GM18870 (cell line): Measurements from ENCODE around the gene PSMD4.
A peak's percentile ranks its signal among the peaks of the same experiment; 100 is the strongest.
"Not testable (repeated sequence)": the region's sequence is repeated elsewhere in the genome, so short reads cannot be mapped to it uniquely, and the experiment has no call there.

ENCODE experiments used
- ATAC-seq: cut with Tn5 transposase; IDR thresholded peaks from one replicate; pipeline ENCODE4 v1.9.1; 2021; ENCODE audit warnings: moderate library complexity; ENCODE audit not compliant: unreplicated experiment

The PSMD4 gene

DNA sequence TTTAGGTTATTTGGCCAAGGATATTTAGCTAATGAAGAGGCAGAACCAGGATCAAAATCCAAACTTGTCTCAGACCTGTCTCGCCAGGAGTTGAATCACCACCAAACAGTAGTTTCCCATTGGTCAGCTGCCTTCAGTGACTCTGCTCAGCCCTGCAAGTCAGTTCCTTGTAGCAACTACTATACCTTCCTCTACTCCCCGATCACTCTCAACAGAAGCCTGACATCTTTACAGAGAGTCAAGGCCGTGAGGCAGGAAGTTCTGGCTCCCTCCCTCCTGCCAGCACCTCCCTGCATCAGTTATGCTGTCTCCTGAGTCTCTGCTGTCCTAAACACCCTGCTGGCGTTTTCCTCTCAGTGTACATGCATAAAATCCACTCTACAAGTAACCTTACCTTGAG lies 13.2 kb downstream of the PSMD4 start:
- no peak for ATAC-seq

DNA sequence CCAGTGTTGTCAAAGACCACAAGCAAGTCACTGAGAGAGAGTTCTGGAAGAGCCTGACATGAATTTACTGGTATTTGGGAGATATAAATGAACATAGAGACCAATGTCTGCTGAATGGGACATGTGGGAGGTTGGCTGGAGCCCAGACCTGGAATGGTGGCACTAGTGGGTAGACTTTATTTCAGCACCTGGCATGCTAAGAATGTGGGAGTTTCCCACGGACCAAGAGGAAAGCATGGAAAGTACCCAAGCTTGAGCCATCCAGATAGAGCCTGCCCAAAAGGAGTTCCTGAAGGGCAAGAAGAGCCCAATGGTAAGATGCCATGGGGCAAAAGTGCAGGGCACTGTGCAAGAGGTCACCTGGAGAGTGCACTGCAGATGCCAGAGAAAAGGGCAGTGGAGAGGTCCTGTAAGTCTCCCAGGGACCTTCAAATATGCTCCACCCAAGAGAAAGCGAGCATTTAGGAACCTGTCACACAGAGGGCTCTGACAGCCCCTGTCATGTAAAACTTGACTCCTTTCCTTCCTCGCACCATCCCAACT lies 19.5 kb downstream of the PSMD4 start:
- ATAC-seq = no peak

DNA sequence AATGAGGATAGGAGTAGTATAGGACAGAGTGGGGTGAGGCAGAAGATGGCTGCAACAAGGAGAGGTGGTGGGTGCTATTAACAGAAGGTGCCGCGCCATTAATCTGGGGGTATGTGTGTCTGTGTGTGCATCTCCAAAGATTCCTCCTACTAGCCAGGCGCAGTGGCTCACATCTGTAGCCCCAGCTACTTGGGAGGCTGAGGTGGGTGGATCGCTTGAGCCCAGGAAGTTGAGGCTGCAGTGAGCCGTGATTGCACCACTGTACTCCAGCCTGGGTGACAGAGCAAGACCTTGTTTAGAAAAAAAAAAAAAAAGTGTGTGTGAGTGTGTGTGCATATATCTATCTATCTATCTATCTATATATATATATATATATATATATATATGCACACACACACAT lies 20.8 kb downstream of the PSMD4 start:
- ATAC-seq = not testable (repeated sequence)

DNA sequence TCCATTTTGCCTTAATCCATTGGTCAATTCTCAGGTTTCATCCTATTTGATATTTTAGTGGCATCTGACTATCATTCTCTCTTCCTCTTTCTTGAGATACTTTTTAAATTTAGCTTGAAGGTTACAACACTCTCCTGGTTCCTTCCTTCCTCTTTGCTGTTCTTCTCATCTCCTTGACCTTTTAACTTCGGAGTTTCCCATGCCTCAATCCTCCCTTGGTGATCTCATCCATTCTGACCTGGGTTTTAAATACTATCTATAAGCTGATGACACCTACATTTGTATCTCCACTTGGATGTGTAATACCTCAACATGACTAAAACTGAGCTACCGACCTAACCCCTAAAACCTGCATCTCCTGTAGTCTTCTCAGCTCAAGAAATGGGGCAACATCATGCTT lies 22.7 kb downstream of the PSMD4 start:
- ATAC-seq = no peak

DNA sequence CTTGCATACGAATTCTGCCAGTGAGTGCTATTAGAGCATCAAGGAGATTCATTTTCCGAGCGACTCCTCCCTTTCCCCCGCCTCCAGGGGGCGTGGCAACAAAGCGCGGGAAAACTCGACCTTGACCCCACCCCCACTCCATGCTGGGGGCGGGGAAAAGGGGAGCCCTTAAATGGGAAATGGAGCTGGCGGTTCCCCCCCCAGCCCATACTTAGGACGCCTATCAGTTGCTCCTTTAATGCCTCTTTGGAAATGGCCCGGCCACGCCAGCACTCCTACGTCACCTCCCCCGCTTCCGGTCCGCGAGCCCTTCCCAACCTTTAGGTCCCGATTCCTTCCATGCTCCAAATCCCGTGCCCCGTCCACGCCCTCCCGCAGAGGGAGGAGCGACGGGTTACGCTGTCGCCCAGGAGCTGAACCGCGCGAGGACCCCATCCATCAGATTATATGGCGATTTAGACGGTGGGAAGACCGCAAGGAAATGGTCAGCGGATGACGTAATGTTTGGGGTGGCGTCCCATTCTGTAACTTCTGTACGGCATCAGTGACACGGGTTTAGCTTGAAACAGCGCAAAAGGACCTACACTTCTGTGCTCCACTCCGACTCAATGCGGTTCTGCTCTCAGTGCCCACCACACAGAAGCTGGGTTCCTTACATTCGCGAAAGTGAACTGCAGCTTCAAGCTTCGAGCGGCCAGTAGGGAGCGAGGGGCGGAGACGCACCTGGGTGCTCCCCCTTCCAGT lies 26.9 kb downstream of the PSMD4 start:
- ATAC-seq = peak; percentile 34

DNA sequence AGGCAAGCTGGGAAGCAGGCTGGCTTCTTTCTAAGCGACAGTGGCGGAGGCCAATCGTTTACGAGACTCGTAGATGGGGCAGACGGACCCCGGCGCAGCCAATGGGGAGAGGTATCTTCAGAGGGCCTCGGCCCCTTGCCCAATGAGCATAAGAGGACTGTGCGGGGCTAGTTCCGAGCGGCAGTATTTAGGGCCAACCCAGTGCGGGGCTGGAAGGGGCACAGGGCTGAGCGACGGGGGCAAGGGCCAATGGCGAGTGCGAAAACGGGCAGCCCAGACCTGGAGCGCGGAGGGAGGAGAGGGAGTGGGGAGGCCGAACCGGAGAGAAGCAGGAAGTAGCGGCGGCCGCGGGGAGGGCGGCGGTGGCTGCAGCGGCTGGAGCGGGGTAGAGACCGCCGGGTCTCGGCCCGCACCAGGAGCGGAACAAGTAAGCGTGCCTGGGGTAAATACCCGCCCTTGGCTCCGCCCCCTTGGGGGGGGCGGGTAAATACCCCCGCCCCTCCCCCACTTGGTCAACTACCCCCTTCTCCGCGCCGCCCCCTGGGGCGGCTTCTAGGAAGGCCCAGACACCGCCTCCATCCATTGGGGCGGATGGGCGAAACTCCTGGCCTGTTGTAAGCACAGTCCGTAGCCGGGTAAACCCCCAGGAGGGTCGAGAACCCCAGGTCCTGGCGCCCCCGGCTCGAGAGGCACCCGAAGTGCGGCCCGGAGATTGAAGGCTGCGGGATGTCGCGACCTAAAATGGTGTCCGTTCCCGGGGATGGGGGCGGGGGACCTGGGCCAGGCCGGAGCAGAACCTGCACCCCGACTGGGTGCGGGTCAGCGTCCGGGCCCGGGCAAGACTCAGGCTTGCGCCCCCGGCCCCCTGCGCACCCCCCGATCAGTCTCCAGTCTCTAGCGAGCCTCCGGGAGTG lies 27.7 kb downstream of the PSMD4 start, which contains the start of gene ZNF687:
Gene ZNF687, plus strand, starts transcription at position 331 of the 914 bp plus-strand sequence. CDS start 3,993 bp downstream, outside the sequence.
- peak; percentile 81 for ATAC-seq

DNA sequence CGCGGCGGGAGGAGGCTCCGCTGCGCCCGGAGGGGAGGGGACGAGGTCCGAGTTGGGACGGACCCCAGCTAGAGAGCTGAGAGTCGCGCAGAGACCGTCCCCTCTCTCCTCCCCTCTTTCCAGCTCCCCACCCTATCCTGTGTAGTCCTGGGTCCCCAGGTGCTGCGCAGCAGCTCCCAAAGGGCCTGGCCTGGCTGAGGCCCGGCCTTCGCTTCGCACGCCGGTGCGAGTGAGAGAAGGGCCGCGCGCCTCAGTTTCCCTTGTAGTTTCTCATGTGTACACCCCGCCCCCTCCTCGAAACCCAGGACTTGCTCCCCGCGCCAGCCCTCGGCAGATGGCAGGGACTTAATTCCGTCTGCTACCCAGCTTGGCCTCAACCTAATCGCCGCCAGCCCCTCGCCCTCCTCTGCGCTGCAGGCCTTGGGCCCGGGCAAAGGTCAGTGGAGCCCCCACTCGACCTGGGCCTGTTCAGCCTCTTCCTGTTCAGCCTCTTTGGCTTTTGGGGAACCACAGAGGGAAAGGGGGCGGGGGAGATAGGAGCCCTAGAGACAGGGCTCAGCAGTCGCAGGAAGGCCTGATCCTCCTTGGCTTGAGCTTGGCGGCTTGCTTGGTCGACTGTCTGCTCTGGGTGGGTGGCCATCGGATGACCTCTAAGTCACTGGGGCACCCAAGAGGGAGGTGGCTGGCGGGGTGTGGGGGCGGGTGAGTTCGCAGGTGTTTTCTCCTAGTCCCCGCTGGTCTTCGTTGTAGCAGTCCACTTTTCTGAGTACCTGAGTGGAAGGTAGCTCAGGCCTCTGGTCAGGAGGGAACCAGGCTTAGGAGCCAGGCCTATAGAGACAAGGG lies 28.6 kb downstream of the PSMD4 start:
- no peak for ATAC-seq

DNA sequence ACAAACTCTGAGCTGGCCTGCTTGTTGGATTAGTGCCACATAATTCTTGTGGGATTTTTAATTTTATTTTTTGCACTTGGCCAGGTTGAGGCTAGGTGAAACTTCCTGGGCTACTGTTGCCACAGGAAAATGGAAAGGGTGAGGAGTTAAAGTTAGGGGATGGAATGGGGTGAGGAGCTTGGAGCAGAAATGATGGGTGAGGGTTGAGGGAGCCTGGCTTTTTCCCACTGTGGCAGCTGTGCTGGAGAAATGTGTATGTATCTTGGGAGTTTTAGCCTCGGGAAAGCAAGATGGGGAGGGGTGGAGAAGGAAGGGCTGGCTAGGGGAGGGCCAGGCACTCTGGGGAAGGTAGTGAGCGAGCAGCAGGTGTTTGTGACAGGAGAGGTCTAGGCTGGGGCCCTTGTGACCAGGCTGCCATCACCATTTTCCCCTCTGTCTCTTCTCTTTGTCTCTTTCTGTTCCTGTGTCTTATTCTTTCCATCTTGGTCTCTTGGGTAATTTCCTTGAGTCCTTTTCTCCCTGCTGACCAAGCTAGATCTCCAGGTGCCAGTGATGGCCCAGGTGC lies 29.6 kb downstream of the PSMD4 start:
- no peak for ATAC-seq

DNA sequence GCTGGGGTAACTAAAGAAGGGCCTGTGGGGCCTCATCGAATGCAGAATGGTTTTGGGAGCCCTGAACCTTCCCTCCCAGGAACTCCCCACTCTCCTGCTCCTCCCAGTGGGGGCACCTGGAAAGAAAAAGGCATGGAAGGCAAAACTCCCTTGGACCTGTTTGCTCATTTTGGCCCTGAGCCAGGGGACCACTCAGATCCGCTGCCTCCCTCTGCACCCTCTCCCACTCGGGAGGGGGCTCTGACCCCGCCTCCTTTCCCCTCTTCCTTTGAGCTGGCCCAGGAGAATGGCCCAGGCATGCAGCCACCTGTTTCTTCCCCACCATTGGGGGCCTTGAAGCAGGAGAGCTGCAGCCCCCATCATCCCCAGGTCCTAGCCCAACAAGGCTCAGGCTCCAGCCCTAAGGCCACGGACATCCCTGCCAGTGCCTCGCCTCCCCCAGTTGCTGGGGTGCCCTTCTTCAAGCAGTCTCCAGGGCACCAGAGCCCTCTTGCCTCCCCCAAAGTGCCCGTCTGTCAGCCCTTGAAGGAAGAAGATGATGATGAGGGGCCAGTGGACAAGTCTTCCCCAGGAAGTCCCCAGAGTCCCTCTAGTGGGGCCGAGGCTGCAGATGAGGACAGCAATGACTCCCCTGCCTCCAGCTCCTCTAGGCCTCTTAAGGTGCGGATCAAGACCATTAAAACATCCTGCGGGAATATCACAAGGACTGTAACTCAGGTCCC lies 32.2 kb downstream of the PSMD4 start:
- no peak for ATAC-seq

DNA sequence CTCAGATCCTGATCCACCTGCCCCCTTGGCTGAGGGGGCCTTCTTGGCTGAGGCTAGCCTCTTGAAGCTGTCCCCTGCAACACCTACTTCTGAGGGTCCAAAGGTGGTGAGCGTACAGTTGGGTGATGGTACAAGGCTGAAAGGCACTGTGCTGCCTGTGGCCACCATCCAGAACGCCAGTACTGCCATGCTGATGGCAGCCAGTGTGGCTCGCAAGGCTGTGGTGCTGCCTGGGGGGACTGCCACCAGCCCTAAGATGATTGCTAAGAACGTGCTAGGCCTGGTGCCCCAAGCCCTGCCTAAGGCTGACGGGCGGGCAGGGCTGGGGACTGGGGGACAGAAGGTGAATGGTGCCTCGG lies 32.8 kb downstream of the PSMD4 start:
- no peak for ATAC-seq

DNA sequence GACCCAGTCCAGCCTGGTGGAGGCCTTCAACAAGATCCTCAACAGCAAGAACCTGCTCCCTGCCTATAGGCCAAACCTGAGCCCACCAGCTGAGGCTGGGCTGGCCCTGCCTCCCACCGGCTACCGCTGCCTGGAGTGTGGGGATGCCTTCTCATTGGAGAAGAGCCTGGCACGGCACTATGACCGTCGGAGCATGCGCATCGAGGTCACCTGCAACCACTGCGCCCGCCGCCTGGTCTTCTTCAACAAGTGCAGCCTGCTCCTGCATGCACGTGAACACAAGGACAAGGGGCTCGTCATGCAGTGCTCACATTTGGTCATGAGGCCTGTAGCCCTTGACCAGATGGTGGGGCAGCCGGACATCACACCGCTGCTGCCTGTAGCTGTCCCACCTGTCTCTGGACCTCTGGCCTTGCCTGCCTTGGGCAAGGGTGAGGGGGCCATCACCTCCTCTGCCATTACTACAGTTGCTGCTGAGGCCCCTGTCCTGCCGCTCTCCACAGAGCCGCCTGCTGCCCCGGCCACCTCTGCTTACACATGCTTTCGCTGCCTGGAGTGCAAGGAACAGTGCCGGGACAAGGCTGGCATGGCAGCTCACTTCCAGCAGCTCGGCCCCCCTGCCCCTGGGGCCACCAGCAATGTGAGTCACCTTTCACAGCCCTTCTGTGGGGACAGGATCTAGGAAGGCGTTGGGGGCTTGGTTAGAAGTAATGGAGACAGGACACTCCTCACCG lies 33.4 kb downstream of the PSMD4 start:
- no peak for ATAC-seq

DNA sequence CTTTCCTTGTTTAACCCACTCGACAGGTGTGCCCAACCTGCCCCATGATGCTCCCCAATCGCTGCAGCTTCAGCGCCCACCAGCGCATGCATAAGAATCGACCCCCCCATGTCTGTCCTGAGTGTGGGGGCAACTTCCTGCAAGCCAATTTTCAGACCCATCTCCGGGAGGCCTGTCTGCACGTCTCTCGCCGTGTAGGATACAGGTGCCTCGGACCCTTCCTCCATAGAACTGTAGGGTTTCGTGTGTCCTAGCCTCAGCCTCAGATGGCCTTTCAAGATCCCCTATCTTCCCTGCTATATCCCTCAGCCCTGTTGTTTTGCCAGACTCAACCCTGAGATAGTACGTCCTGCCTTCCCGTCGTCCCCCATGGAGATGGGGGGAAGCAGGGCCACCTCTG lies 34.0 kb downstream of the PSMD4 start:
- ATAC-seq = no peak

DNA sequence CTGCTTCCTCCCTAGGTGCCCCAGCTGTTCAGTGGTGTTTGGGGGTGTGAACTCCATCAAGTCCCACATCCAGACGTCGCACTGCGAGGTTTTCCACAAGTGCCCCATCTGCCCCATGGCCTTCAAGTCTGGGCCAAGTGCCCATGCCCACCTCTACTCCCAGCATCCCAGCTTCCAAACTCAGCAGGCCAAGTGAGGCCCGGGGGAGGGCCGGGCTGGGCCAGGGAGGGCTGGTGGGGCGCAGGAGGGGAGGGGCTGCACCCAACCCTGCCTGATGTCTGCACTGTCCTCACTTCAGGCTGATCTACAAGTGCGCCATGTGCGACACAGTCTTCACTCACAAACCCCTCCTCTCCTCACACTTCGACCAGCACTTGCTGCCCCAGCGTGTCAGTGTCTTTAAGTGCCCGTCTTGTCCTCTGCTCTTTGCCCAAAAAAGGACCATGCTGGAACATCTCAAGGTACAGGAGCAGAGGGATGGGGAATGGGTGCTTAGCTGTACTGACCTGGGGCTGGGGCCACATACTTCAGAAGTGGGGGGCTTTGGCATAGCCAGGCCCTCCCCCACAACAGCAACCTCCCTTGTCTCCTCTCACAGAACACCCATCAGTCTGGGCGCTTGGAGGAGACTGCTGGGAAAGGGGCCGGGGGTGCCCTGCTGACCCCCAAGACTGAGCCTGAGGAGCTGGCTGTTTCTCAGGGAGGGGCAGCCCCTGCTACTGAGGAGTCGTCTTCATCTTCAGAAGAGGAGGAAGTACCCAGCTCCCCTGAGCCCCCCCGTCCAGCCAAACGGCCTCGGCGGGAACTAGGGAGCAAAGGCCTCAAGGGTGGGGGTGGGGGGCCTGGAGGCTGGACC lies 34.8 kb downstream of the PSMD4 start:
- no peak for ATAC-seq

DNA sequence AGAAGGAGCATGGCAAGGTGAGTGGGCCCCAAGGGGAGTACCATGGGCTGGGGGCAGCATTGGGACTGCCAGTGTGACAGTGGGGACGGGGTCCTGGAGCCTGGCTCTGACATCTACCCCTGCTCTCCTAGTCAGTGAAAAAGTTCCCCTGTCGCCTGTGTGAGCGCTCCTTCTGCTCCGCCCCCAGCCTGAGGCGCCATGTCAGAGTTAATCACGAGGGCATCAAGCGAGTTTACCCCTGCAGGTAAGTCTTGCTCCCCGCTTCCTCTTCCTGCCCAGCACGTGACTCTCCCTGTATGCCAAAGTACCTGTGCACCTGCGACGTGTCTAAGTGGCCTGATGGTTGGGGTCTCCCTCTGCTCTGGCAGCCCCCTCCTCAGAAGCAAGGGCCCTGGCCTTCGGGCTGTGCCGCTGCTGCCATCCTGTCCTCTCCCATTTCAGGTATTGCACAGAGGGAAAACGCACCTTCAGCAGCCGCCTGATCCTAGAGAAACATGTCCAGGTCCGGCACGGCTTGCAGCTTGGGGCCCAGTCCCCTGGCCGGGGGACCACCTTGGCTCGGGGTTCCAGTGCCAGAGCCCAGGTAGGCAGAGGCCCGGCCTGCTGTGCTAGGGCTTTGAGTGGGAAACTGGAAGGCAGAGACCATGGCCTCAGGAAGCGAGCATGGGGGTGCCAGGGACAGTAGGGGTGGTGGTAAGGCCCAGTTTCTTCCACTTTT lies 35.6 kb downstream of the PSMD4 start:
- no peak for ATAC-seq

DNA sequence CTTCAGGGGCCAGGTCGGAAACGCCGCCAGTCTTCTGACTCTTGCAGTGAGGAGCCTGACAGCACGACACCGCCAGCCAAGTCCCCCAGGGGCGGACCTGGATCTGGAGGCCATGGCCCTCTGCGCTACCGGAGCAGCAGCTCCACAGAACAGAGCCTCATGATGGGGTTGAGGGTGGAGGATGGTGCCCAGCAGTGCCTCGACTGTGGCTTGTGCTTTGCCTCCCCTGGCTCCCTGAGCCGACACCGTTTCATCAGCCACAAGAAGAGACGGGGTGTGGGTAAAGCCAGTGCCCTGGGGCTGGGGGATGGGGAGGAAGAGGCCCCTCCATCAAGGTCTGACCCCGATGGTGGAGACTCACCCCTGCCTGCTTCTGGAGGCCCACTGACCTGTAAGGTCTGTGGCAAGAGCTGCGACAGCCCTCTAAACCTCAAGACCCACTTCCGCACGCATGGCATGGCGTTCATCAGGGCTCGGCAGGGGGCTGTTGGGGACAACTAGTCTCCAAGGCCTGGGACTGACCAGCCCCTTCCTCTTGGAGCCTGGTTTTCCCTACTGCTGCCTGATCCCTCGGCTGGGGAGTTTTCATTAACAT lies 36.3 kb downstream of the PSMD4 start:
- ATAC-seq = no peak

DNA sequence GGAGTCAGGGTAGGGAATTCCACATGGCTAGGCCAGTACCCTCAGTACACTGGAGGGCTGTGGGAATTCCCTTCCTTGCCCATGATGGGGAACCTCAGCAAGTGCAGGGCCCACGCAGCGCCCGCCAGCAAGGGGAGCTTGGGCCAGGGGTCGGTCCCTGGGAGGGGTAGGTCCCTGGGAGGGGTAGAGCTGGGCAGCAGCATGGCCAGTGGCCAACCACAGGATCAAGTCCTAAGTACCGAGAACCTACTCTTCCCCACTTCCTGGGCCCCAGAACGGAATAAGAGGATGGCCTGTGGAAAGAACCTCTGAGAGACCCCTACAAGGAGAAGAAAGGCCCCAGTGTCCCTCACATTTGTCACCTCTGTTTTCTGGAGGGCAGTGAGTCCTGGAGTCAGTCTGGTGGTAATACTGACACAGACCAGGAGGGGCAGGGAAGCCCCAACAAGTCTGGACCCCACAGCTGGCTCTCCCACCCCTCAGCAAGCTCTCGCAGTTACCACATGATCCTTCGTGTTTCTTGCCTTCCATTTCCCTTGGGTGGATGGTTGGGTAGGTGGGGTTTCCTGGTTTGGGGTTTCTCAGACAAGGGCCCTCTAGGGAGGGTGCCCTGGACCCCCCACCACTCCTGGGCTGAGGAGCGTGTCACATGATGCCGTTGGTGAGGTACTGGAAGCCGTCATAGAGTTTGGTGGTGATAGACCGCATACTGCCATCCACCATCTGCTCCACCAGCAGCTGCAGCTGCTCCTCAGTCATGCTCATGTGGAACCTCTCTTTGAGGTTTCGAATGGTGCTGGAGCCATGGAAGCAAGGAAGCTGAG lies 37.9 kb downstream of the PSMD4 start:
- ATAC-seq = no peak
